ENCODE data around the gene RELCH. TPM values are rescaled to one million over a fixed set of nuclear protein-coding genes. Genes with fewer than 3 reads are reported as not detected.

The RELCH gene
- total and polyA plus RNA-seq, 10 of the 15 experiments (the other 5 are each of a cell fraction or from before 2014, with no cell fraction given): 3.1 to 23.6 (median 14.5) TPM

DNA sequence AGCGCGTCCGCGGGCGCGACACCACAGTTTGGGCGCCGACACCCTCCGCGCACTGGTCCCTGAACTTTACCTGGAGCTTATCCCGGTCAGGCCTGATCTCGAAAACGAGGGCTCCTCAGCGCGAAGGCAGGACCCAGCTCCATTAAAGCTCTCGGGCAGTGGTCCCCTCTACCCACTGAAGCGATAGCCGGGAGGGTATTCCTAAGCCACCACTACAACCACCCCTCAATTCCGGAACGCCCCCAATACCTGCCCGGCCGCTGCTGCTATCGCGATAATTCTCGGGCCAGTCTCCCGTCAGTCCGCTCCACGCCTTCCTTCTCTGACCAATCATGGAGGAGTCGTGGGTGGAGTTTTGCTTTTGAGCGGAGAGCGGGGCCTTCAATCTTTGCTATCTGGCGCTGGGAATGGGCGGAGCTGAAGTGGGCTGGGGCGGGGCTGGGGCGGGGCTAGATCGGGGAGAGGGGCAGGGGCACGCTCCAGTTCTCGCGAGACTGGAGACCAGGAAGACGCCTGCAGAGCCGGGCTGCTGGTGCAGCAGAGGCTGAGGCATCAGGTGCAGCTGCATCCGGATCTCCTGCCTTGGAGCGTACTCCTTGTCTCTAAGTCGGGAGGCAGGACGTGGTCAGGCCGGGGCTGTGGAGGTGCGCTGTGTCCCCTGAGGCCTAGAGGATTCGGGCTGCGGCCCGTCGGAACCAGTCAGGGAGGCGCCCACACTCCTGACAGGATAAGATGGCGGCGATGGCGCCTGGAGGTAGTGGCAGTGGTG, at the start of gene RELCH, which contains the start of gene PIGN (continued):
- TF ChIP-seq, protein P1, sequence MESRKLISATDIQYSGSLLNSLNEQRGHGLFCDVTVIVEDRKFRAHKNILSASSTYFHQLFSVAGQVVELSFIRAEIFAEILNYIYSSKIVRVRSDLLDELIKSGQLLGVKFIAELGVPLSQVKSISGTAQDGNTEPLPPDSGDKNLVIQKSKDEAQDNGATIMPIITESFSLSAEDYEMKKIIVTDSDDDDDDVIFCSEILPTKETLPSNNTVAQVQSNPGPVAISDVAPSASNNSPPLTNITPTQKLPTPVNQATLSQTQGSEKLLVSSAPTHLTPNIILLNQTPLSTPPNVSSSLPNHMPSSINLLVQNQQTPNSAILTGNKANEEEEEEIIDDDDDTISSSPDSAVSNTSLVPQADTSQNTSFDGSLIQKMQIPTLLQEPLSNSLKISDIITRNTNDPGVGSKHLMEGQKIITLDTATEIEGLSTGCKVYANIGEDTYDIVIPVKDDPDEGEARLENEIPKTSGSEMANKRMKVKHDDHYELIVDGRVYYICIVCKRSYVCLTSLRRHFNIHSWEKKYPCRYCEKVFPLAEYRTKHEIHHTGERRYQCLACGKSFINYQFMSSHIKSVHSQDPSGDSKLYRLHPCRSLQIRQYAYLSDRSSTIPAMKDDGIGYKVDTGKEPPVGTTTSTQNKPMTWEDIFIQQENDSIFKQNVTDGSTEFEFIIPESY (IDR thresholded peaks at IDR 0.05): 0 out of 2 replicates have a peak, but pooled peaks have one; percentile 34
- TF ChIP-seq CHD4 (IDR thresholded peaks at IDR 0.05) (no peak), MXI1 (IDR thresholded peaks at IDR 0.05; ENCODE audit: low read depth, low read length) (no peak; the same call in 1 of the 2 replicates), SMAD1 (IDR thresholded peaks at IDR 0.05; ENCODE audit: low read depth, partially characterized antibody) (peak; percentile 37), PAX8 (IDR thresholded peaks at IDR 0.05) (no peak), ZNF217 (IDR thresholded peaks at IDR 0.05) (no peak), NRF1 (conservative IDR thresholded peaks at IDR 0.05; ENCODE audit: low read depth, low read length) (no peak), NR2C1 (IDR thresholded peaks at IDR 0.05) (no peak), BACH1 (IDR thresholded peaks at IDR 0.05; ENCODE audit: borderline replicate concordance) (peak; percentile 54; the same call in 1 of the 2 replicates), RELA (IDR thresholded peaks at IDR 0.05; ENCODE audit: borderline replicate concordance, partially characterized antibody) (peak; percentile 63), TARDBP (IDR thresholded peaks at IDR 0.05; ENCODE audit: borderline replicate concordance) (no peak), RBBP5 (conservative IDR thresholded peaks at IDR 0.05) (no peak), SPI1 (IDR thresholded peaks at IDR 0.05; ENCODE audit: borderline replicate concordance, insufficient read depth, low read depth, low read length) (peak; percentile 2; the same call in 1 of the 2 replicates), LARP7 (IDR thresholded peaks at IDR 0.05) (no peak; the same call in 1 of the 2 replicates)
- TF ChIP-seq, protein P2, sequence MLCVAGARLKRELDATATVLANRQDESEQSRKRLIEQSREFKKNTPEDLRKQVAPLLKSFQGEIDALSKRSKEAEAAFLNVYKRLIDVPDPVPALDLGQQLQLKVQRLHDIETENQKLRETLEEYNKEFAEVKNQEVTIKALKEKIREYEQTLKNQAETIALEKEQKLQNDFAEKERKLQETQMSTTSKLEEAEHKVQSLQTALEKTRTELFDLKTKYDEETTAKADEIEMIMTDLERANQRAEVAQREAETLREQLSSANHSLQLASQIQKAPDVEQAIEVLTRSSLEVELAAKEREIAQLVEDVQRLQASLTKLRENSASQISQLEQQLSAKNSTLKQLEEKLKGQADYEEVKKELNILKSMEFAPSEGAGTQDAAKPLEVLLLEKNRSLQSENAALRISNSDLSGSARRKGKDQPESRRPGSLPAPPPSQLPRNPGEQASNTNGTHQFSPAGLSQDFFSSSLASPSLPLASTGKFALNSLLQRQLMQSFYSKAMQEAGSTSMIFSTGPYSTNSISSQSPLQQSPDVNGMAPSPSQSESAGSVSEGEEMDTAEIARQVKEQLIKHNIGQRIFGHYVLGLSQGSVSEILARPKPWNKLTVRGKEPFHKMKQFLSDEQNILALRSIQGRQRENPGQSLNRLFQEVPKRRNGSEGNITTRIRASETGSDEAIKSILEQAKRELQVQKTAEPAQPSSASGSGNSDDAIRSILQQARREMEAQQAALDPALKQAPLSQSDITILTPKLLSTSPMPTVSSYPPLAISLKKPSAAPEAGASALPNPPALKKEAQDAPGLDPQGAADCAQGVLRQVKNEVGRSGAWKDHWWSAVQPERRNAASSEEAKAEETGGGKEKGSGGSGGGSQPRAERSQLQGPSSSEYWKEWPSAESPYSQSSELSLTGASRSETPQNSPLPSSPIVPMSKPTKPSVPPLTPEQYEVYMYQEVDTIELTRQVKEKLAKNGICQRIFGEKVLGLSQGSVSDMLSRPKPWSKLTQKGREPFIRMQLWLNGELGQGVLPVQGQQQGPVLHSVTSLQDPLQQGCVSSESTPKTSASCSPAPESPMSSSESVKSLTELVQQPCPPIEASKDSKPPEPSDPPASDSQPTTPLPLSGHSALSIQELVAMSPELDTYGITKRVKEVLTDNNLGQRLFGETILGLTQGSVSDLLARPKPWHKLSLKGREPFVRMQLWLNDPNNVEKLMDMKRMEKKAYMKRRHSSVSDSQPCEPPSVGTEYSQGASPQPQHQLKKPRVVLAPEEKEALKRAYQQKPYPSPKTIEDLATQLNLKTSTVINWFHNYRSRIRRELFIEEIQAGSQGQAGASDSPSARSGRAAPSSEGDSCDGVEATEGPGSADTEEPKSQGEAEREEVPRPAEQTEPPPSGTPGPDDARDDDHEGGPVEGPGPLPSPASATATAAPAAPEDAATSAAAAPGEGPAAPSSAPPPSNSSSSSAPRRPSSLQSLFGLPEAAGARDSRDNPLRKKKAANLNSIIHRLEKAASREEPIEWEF (IDR thresholded peaks at IDR 0.05; ENCODE audit: insufficient replicate concordance, low read depth, low read length): no peak
- TF ChIP-seq, protein P3, sequence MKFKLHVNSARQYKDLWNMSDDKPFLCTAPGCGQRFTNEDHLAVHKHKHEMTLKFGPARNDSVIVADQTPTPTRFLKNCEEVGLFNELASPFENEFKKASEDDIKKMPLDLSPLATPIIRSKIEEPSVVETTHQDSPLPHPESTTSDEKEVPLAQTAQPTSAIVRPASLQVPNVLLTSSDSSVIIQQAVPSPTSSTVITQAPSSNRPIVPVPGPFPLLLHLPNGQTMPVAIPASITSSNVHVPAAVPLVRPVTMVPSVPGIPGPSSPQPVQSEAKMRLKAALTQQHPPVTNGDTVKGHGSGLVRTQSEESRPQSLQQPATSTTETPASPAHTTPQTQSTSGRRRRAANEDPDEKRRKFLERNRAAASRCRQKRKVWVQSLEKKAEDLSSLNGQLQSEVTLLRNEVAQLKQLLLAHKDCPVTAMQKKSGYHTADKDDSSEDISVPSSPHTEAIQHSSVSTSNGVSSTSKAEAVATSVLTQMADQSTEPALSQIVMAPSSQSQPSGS (IDR thresholded peaks at IDR 0.05; ENCODE audit: low read length): no peak
- TF ChIP-seq, protein P4, sequence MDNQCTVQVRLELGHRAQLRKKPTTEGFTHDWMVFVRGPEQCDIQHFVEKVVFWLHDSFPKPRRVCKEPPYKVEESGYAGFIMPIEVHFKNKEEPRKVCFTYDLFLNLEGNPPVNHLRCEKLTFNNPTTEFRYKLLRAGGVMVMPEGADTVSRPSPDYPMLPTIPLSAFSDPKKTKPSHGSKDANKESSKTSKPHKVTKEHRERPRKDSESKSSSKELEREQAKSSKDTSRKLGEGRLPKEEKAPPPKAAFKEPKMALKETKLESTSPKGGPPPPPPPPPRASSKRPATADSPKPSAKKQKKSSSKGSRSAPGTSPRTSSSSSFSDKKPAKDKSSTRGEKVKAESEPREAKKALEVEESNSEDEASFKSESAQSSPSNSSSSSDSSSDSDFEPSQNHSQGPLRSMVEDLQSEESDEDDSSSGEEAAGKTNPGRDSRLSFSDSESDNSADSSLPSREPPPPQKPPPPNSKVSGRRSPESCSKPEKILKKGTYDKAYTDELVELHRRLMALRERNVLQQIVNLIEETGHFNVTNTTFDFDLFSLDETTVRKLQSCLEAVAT (IDR thresholded peaks at IDR 0.05): no peak
